ENCODE results near the gene ACVR1B.

The ACVR1B gene

GRCh38 chr12:51944608-51945233, 6.8 kb upstream of the ACVR1B start:
- no peak for DNase-seq

- DNase-seq: no peak
These were observed 4.1 kb upstream of the ACVR1B start for GRCh38 chr12:51947246-51947996.

GRCh38 chr12:51948066-51948465, 3.4 kb upstream of the ACVR1B start:
- no peak for DNase-seq

GRCh38 chr12:51949342-51950030, 2.0 kb upstream of the ACVR1B start:
- no peak for DNase-seq

- no peak for DNase-seq
These were observed 759 bp upstream of the ACVR1B start for GRCh38 chr12:51950682-51951198.

GRCh38 chr12:51951843-51952722, 584 bp downstream of the ACVR1B start:
- peak; percentile 75 for DNase-seq

GRCh38 chr12:51953089-51953488, 1.6 kb downstream of the ACVR1B start:
- peak; percentile 58 for DNase-seq

- DNase-seq: no peak
These were observed 2.4 kb downstream of the ACVR1B start for GRCh38 chr12:51953864-51954263.

- no peak for DNase-seq
These were observed 3.3 kb downstream of the ACVR1B start for GRCh38 chr12:51954561-51955361.

- no peak for DNase-seq
These were observed 4.2 kb downstream of the ACVR1B start for GRCh38 chr12:51955702-51956101.

- no peak for DNase-seq
These were observed 7.0 kb downstream of the ACVR1B start for GRCh38 chr12:51958542-51958941.

- DNase-seq: no peak
These were observed 7.7 kb downstream of the ACVR1B start for GRCh38 chr12:51959211-51959610.

GRCh38 chr12:51959921-51960320, 8.4 kb downstream of the ACVR1B start:
- DNase-seq: no peak

- DNase-seq: no peak
These were observed 9.0 kb downstream of the ACVR1B start for GRCh38 chr12:51960488-51960887.

GRCh38 chr12:51960890-51961289, 9.4 kb downstream of the ACVR1B start:
- DNase-seq: no peak

GRCh38 chr12:51961834-51962233, 10.3 kb downstream of the ACVR1B start:
- no peak for DNase-seq

GRCh38 chr12:51962737-51963136, 11.2 kb downstream of the ACVR1B start:
- DNase-seq: no peak

- no peak for DNase-seq
These were observed 12.0 kb downstream of the ACVR1B start for GRCh38 chr12:51963477-51963876.

- no peak for DNase-seq
These were observed 18.1 kb downstream of the ACVR1B start for GRCh38 chr12:51969643-51970042.

GRCh38 chr12:51970904-51971646, 19.6 kb downstream of the ACVR1B start:
- DNase-seq: no peak
